Upper lobe of right lung (tissue), 1 donor: ENCODE results near the gene SMO. TPM values are rescaled to one million over a fixed set of nuclear protein-coding genes. Genes with fewer than 3 reads are reported as not detected.
A peak's percentile ranks its signal among the peaks of the same experiment; 100 is the strongest.

Experiments
- ATAC-seq: fragments of 200-7000 bp; cut with Tn5 transposase; one replicate; pipeline ENCODE4 v1.9.1; 2020; ENCODE audit warnings: mild to moderate bottlenecking, moderate library complexity
- DNase-seq: peaks from one replicate; pipeline ENCODE4 v3.0.0-alpha.2; 2020
- H3K27ac ChIP-seq: fragments of 200-600 bp; one replicate; pipeline ENCODE4 v1.8.0; 2022
- H3K27me3 ChIP-seq: fragments of 200-600 bp; one replicate; pipeline ENCODE4 v1.8.0; 2022; ENCODE audit warnings: mild to moderate bottlenecking
- H3K36me3 ChIP-seq: fragments of 200-600 bp; one replicate; pipeline ENCODE4 v1.8.0; 2022
- H3K4me1 ChIP-seq: fragments of 200-600 bp; one replicate; pipeline ENCODE4 v1.8.0; 2022
- H3K4me3 ChIP-seq: fragments of 200-600 bp; one replicate; pipeline ENCODE4 v1.8.0; 2022; ENCODE audit warnings: mild to moderate bottlenecking
- H3K9me3 ChIP-seq: fragments of 200-600 bp; one replicate; pipeline ENCODE4 v1.8.0; 2022
- intact Hi-C: fragments of 100-400 bp; cut with DNase I; formaldehyde crosslinking; loops from one replicate; pipeline ENCODE4 v1.11.0; 2022
- total RNA-seq: library from RNA; stranded (reverse); fragmentation: NEBNext Ultra II Directional; extraction: Animal tissue kit (Norgen Biotek cat#: 25700); gene quantifications from one replicate; pipeline ENCODE4 v1.2.1, GENCODE V29; 2021
- TF ChIP-seq, protein P1 (sequence below): fragments of 200-600 bp; IDR thresholded peaks from one replicate; pipeline ENCODE4 v1.8.0; 2022; ENCODE audit warnings: antibody characterized with exemption
- donor health status: DM: no; HTN: yes; CAD: no; lungs with severe emphysema.

Gene SMO
- total RNA-seq, 1 donor from 2014 or later = 4.0 TPM

DNA sequence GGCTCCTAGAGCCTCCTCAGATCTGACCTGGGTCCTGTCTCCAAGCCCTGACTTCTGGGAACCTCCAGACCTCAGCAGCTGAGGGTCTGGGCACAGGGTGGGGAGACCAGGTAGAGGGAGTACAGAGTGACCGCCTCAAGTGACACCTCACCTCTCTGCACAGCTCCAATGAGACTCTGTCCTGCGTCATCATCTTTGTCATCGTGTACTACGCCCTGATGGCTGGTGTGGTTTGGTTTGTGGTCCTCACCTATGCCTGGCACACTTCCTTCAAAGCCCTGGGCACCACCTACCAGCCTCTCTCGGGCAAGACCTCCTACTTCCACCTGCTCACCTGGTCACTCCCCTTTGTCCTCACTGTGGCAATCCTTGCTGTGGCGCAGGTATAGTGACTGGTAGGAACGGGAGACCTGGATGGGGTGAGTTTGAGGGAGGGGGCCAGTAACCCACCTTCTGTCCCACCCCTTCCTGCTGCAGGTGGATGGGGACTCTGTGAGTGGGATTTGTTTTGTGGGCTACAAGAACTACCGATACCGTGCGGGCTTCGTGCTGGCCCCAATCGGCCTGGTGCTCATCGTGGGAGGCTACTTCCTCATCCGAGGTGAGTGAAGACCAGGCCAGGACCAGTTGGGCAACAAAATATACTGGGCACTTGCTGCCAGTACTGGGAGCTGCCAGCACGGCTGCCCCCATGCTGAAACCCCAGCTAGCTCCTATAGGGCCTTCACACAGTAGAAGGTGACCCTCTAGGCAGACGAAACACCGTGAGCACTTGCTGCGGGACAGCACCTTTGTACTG, 17.8 kb downstream of the SMO start:
- TF ChIP-seq, protein P1, sequence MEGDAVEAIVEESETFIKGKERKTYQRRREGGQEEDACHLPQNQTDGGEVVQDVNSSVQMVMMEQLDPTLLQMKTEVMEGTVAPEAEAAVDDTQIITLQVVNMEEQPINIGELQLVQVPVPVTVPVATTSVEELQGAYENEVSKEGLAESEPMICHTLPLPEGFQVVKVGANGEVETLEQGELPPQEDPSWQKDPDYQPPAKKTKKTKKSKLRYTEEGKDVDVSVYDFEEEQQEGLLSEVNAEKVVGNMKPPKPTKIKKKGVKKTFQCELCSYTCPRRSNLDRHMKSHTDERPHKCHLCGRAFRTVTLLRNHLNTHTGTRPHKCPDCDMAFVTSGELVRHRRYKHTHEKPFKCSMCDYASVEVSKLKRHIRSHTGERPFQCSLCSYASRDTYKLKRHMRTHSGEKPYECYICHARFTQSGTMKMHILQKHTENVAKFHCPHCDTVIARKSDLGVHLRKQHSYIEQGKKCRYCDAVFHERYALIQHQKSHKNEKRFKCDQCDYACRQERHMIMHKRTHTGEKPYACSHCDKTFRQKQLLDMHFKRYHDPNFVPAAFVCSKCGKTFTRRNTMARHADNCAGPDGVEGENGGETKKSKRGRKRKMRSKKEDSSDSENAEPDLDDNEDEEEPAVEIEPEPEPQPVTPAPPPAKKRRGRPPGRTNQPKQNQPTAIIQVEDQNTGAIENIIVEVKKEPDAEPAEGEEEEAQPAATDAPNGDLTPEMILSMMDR = no peak
- H3K27ac ChIP-seq = no peak overlapping the region
- ATAC-seq = peak; percentile 34
- DNase-seq = no peak
- H3K27me3 ChIP-seq = no peaks in the 10 kb centered on the region
- no peak overlapping the region for H3K4me3 ChIP-seq
- no peaks in the 10 kb centered on the region for H3K36me3 ChIP-seq
- H3K9me3 ChIP-seq = no peaks in the 10 kb centered on the region
- no peaks in the 10 kb centered on the region for H3K4me1 ChIP-seq
- intact Hi-C loops = no loop called here

DNA sequence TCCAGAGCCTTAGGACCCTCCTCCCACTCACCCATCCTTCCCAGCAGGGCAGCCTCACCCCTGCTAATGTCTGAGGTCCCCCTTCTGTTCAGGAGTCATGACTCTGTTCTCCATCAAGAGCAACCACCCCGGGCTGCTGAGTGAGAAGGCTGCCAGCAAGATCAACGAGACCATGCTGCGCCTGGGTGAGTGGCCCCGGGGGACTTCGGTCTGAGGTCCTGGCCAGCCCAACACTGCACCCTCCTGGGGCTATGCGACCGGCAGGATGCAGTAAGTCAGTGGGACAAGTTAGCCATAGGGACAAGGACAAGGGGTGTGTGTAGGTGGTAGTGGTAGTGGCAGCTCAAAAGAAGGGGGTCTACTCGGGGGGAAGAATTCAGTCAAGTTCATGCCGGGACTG, 20.2 kb downstream of the SMO start:
- H3K27me3 ChIP-seq = no peaks in the 10 kb centered on the region
- no peak overlapping the region for H3K4me3 ChIP-seq
- H3K36me3 ChIP-seq = no peaks in the 10 kb centered on the region
- H3K9me3 ChIP-seq = no peaks in the 10 kb centered on the region
- H3K27ac ChIP-seq = no peak overlapping the region
- H3K4me1 ChIP-seq = no peaks in the 10 kb centered on the region
- ATAC-seq (no peak), DNase-seq (no peak)
- TF ChIP-seq, protein P1 = no peak
- intact Hi-C loops = no loop called here

DNA sequence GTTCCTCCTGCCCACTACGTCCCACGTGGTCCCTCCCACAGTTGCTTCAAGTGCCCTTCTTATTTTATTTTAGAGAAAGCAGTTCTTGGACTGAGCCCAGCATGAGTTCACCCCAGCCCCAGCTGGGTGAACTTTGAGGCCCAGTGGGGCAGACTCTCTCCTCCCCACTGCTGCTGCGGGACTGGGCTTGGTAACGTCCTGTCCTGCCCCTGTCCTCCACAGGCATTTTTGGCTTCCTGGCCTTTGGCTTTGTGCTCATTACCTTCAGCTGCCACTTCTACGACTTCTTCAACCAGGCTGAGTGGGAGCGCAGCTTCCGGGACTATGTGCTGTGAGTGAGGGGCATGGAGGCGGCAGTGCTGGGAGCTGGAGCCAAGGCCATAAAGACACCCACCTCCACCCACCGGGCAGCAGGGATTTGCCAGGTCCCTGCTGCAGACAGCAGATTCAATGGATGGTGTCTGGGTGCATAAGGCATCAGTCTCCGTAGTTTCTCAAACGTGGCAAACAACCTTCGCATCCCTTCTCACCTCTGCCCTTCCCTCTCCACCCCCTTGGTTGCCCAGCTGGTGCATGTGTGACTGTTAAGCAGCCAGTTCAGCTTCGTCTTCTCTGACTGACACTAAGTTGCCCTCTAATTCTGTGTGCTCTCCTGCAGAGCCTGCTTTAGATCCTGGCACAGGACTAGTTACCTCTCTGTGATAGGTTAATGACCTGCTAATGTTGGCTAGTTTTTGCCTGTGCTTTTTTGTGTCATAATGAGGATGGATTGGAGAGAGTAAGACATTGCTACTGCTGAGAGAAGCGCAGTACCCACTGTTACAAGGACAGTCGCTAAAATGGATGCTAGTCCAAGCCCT, 20.9 kb downstream of the SMO start:
- H3K27me3 ChIP-seq = no peaks in the 10 kb centered on the region
- intact Hi-C loops = no loop called here
- H3K4me3 ChIP-seq = no peak overlapping the region
- no peak for ATAC-seq
- no peak for DNase-seq
- H3K27ac ChIP-seq = no peak overlapping the region
- H3K36me3 ChIP-seq = no peaks in the 10 kb centered on the region
- TF ChIP-seq, protein P1 = no peak
- H3K9me3 ChIP-seq = no peaks in the 10 kb centered on the region
- no peaks in the 10 kb centered on the region for H3K4me1 ChIP-seq

DNA sequence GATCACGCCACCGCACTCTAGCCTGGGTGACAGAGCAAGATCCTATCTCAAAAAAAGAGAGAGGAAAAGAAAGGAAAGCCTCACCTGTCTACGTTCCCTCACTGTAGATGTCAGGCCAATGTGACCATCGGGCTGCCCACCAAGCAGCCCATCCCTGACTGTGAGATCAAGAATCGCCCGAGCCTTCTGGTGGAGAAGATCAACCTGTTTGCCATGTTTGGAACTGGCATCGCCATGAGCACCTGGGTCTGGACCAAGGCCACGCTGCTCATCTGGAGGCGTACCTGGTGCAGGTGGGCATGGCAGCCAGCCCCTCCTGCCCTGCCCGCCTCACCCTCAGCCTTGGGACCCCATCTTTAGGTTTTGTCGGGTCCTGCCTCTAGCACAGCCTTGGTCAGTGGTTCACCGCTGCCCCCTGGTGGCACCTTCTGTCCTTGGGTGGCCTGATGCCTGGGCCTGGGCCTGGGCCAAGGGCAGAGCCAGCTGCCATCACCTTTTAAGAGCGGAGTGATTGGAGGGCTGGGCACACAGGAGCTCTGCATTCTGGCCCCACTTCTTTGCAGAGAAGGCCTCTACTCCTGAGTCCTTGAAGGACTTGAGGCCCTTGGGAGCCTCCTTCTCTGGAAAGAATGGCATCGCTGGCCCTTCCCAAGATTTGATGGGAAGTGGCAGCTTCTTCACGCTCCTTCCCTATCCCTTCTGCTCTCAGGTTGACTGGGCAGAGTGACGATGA, 22.0 kb downstream of the SMO start:
- intact Hi-C loops = loop anchor here (10.0 kb wide), 1 partner anchor 46 kb away; no protein-coding TSS in a partner anchor
- Histone ChIP-seq H3K4me1 (no peaks in the 10 kb centered on the region), H3K4me3 (no peak overlapping the region), H3K27ac (no peak overlapping the region), H3K36me3 (no peaks in the 10 kb centered on the region), H3K9me3 (no peaks in the 10 kb centered on the region), H3K27me3 (no peaks in the 10 kb centered on the region)
- TF ChIP-seq, protein P1 = peak; percentile 80
- DNase-seq = peak; percentile 88
- ATAC-seq = peak; percentile 87

DNA sequence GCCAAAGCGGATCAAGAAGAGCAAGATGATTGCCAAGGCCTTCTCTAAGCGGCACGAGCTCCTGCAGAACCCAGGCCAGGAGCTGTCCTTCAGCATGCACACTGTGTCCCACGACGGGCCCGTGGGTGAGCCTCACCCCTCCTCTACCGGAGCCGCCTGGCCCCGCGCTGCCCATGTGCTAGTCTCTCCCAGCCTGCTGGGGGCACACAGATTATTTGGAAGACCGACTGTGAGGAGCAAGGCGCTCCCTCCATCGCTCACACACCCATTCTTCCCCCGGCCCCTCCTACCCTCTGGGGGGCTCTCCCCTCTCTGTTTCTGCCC, 22.5 kb downstream of the SMO start:
- H3K27me3 ChIP-seq = no peaks in the 10 kb centered on the region
- TF ChIP-seq, protein P1 = no peak
- H3K36me3 ChIP-seq = no peaks in the 10 kb centered on the region
- intact Hi-C loops = loop anchor here (10.0 kb wide), 1 partner anchor 46 kb away; no protein-coding TSS in a partner anchor
- no peak for ATAC-seq
- H3K4me1 ChIP-seq = no peaks in the 10 kb centered on the region
- no peak for DNase-seq
- H3K27ac ChIP-seq = no peak overlapping the region
- H3K9me3 ChIP-seq = no peaks in the 10 kb centered on the region
- no peak overlapping the region for H3K4me3 ChIP-seq
